RWPE2 (cell line): Measurements from ENCODE around the gene EHD3.

Experiments
- ATAC-seq: fragments of 200-7000 bp; cut with Tn5 transposase; 3 replicates; pipeline ENCODE4 v1.9.1; 2021; ENCODE audit warnings: low read depth
- DNase-seq: peaks from one replicate; pipeline ENCODE4 v3.0.0-alpha.2; 2020; ENCODE audit warnings: low spot score
- H3K27ac ChIP-seq: fragments of 450-650 bp; 2 replicates; pipeline ENCODE4 v1.5.1; 2017; ENCODE audit warnings: mild to moderate bottlenecking; ENCODE audit not compliant: poor library complexity, severe bottlenecking
- H3K27me3 ChIP-seq: fragments of 250-450 bp; sonication (Bioruptor Pico); 2 replicates; pipeline ENCODE4 v1.5.1; 2021; ENCODE audit warnings: mild to moderate bottlenecking, moderate library complexity; ENCODE audit not compliant: insufficient read depth, poor library complexity, severe bottlenecking
- H3K36me3 ChIP-seq: fragments of 250-450 bp; sonication (Bioruptor Pico); 2 replicates; pipeline ENCODE4 v1.5.1; 2020; ENCODE audit warnings: low read depth, mild to moderate bottlenecking, moderate library complexity
- H3K4me1 ChIP-seq: fragments of 250-450 bp; sonication (Bioruptor Pico); 2 replicates; pipeline ENCODE4 v1.5.1; 2021; ENCODE audit warnings: mild to moderate bottlenecking, moderate library complexity; ENCODE audit not compliant: insufficient read depth, poor library complexity, severe bottlenecking
- H3K4me3 ChIP-seq: fragments of 250-450 bp; sonication (Bioruptor Pico); 2 replicates; pipeline ENCODE4 v1.5.1; 2021; ENCODE audit warnings: mild to moderate bottlenecking, moderate library complexity; ENCODE audit not compliant: severe bottlenecking
- H3K9me3 ChIP-seq: fragments of 250-450 bp; sonication (Bioruptor Pico); 2 replicates; pipeline ENCODE4 v1.5.1; 2021; ENCODE audit warnings: mild to moderate bottlenecking, moderate library complexity; ENCODE audit not compliant: severe bottlenecking
- TF ChIP-seq, protein P1 (sequence below): fragments of 450-650 bp; IDR thresholded peaks from one replicate; pipeline ENCODE4 v1.5.1; 2017; ENCODE audit warnings: mild to moderate bottlenecking, moderate library complexity; ENCODE audit not compliant: poor library complexity, severe bottlenecking

EHD3 gene

DNA sequence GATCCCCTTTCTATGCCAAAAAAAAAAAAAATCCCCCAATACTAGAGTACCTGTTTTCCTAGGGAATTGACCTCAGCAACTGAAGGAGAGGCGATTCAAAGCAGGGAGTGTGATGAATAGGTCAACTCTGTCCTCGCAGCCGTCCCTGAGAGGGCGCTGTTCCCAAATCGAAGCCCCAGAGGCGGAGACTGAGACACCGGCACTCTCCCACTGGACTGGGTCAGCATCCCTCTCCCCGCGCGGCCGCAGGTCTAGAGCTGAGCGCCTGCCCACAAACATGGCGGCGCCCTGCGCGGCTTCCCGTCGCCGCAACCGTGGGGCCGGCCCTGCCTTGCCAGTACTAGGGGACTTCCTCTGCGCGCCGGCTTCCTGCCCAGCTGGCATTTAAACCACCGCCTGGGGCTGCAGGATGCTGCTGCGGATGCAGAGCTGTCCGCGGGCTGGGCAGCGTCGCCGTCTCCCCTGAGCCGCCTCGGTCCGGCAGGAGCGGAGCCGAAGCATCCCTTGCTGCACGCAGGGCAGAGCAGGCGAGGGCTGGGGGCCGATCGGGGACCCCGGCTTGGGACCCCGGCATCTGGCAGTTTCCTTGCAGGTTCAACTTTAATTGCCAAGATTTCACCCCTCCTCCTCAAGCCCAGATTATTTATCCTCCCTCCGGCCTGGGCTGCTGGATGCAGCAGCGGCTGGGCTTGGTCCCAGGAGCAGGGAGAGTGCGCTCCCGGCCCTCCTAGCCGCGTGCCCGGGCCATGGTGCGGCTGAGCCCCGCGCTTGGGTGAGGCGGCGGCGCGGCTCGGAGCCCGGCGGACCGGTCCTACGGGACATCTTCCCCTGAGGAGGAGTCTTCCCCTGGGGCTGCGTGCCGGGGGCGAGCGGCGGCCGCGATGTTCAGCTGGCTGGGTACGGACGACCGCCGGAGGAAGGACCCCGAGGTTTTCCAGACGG is at the start of gene EHD3:
EHD3 (plus strand) TSS at position 412 of the 942 bp plus-strand sequence; CDS start at position 882, 470 bp downstream.
- peak; percentile 89 for DNase-seq
- no peaks in the 10 kb centered on the region for H3K36me3 ChIP-seq
- H3K27ac ChIP-seq: no peak within 1 kb of the TSS

DNA sequence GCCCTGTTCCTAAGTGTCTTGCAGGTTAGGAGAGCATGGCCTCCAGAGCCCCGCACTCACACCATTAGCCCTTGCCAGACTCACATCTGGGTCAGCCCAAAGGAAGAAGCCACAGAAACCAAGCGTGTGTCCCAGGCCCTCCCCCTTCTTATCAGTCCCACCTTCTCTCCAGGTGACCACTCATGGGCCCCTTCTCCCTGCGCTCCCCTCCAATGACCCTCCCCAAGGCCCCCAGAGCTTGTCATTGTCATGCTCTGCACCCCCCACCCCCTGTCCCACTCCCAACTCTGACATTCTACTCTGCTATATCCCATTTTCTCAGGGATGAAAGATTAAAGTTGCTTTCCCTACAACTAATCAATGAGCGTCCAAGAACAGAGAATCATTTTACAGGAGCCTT is 46.8 kb upstream of the EHD3 start:
- Histone ChIP-seq H3K27me3 (no peaks in the 10 kb centered on the region), H3K9me3 (no peaks in the 10 kb centered on the region), H3K36me3 (no peaks in the 10 kb centered on the region), H3K27ac (no peak overlapping the region), H3K4me3 (no peak overlapping the region), H3K4me1 (no peaks in the 10 kb centered on the region)
- TF ChIP-seq, protein P1, sequence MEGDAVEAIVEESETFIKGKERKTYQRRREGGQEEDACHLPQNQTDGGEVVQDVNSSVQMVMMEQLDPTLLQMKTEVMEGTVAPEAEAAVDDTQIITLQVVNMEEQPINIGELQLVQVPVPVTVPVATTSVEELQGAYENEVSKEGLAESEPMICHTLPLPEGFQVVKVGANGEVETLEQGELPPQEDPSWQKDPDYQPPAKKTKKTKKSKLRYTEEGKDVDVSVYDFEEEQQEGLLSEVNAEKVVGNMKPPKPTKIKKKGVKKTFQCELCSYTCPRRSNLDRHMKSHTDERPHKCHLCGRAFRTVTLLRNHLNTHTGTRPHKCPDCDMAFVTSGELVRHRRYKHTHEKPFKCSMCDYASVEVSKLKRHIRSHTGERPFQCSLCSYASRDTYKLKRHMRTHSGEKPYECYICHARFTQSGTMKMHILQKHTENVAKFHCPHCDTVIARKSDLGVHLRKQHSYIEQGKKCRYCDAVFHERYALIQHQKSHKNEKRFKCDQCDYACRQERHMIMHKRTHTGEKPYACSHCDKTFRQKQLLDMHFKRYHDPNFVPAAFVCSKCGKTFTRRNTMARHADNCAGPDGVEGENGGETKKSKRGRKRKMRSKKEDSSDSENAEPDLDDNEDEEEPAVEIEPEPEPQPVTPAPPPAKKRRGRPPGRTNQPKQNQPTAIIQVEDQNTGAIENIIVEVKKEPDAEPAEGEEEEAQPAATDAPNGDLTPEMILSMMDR: no peak
- DNase-seq (no peak), ATAC-seq (no peak)

More for the DNA sequence above, at the start of gene EHD3:
- ATAC-seq: peak; percentile 98
- Histone ChIP-seq H3K9me3 (no peaks in the 10 kb centered on the region), H3K4me3 (peak within 1 kb of the TSS; percentile 37), H3K27me3 (no peaks in the 10 kb centered on the region), H3K4me1 (peaks cover 5% of the 10 kb centered on the region)
- TF ChIP-seq, protein P1: peak; percentile 73

DNA sequence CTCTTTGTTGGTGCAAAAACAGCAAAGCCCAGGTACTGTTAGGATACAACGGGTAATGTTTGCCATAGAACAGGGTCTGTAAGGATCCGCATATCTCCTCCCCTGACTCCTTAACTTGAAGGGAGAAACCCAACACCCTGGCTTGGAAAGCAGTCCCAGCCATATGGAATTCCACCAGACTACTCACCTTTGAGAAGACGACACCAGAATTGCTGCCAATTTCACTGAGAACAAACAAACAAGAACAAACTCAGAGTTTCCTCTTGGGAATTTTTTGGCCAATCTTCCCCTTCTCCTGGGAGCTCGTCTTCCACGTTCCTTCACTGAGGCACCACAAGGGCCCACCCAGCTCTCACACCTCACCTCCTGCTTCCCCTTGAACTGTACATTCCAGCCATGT is 45.8 kb upstream of the EHD3 start:
- TF ChIP-seq, protein P1: no peak
- ATAC-seq: no peak
- H3K27ac ChIP-seq: no peak overlapping the region

DNA sequence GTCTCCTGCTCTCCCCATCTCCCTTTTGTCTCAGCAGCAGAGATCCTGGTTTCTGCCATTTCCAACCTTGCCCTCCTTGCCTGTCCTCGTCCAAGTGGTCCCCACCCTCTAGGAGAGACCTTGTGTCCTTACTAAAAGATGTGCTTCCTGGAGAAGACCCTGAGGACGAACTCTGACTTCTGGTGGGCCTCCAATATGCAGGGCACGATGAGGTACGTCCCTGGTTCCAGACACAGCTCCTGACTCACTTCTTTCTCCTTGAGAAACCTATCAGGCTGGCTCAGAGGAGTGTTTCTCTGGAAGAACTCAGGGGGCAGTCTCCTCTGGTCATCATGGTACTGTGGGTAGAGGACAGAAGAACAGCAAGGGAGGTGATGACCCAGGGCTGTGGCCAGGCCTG is 44.8 kb upstream of the EHD3 start:
- no peaks in the 10 kb centered on the region for H3K36me3 ChIP-seq
- H3K27ac ChIP-seq: no peak overlapping the region
- H3K4me1 ChIP-seq: no peaks in the 10 kb centered on the region
- TF ChIP-seq, protein P1: no peak
- ATAC-seq (no peak), DNase-seq (no peak)
- H3K4me3 ChIP-seq: no peak overlapping the region
- H3K9me3 ChIP-seq: no peaks in the 10 kb centered on the region
- no peaks in the 10 kb centered on the region for H3K27me3 ChIP-seq

More for the DNA sequence above, 45.8 kb upstream of the EHD3 start:
- H3K9me3 ChIP-seq: no peaks in the 10 kb centered on the region
- H3K27me3 ChIP-seq: no peaks in the 10 kb centered on the region
- no peak overlapping the region for H3K4me3 ChIP-seq
- no peak for DNase-seq
- H3K36me3 ChIP-seq: no peaks in the 10 kb centered on the region
- H3K4me1 ChIP-seq: no peaks in the 10 kb centered on the region

DNA sequence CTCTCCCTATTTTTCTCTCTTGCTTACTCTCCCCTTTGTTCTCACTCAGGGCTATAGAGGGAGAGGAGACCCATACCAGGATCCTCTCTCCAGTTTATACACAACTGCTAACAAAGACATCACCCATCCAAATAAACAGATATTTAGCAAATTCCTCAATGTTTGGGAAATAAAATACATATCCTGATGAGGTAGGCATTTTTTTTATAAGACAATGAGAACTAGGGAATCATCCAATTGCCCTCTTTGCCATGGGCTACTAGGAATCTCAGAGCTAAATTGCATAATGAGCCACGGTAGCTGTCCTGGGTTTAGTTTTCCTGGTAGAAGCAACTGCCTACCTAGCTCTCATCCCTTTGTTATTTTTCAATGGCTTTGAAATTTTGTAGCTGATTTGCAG is 43.8 kb upstream of the EHD3 start:
- H3K4me3 ChIP-seq: no peak overlapping the region
- H3K36me3 ChIP-seq: no peaks in the 10 kb centered on the region
- H3K27ac ChIP-seq: no peak overlapping the region
- ATAC-seq (no peak), DNase-seq (no peak)
- no peaks in the 10 kb centered on the region for H3K27me3 ChIP-seq
- H3K9me3 ChIP-seq: no peaks in the 10 kb centered on the region
- TF ChIP-seq, protein P1: no peak
- H3K4me1 ChIP-seq: no peaks in the 10 kb centered on the region
